Measurements from ENCODE around the gene ZNF407. TPM values are rescaled to one million over a fixed set of nuclear protein-coding genes. Genes with fewer than 3 reads are reported as not detected.
"Not testable (repeated sequence)": the region's sequence is repeated elsewhere in the genome, so short reads cannot be mapped to it uniquely, and the experiment has no call there.

ZNF407 gene
- polyA plus RNA-seq (ENCODE audit: insufficient read length) = 5.8 TPM

DNA sequence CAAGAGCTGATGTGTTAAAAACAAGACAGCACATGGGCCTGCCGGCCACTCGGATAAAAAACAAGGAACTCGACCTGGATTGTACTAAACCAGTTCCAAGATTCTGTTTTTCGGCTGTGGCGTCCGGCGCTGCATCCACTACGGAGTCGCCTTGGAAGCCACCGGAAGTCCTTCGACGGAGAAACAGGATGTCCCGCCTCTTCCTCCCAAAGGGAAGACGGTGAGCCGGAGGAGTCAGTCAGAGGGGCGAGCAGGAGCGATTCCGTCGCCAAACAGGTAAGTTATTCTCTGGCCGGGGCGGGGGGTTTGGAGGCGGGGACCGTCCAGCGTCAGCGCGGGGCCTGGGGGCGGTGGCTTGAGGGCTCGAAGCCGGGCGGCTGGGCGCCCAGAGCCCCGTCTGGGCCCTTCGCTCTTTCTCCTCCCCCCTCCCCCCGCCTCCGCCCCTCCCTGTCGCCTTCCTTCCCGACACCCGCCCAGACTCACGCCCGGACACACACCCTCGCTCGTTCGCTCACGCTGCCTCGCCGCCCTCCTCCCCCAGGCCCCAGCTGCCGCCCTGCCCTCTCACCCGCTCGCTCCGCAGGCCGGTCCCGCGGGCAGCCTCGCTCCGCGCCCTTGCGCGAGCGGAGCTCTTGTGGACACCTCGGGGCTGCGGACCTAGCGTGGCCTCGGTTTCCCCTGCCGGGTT is at the start of gene ZNF407:
TSS of gene ZNF407 (plus strand) at position 209 of the 688 bp plus-strand sequence. CDS start 33,150 bp downstream, outside the sequence.
- DNase-seq (ENCODE audit: low read depth) = peak; percentile 89

GRCh38 chr18:74549591-74550104 is 48.0 kb upstream of the ZNF407 start:
- no peak for DNase-seq (ENCODE audit: low read depth)

- DNase-seq (ENCODE audit: low read depth) = no peak
Observed at GRCh38 chr18:74550886-74551285, 46.8 kb upstream of the ZNF407 start.

DNA sequence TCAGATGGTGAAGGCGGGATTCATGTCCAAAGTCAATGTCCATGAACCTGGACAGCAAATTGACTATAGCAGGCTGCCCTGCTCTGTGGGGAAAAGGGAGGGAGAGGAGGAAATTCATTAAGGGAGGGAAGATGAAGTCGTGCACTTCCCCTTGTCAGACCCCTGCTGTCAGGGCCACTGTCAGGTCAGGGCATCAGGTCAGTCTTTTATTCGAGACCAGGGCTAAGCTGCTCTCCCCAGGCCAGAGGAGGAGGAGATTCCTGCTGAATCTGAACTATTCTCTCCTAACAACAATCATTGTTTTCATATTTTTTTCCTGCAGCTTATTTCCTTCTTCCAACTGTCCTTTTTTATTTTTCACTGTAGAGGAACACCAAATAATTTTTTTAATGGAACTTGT is 46.2 kb upstream of the ZNF407 start:
- no peak for DNase-seq (ENCODE audit: low read depth)

DNA sequence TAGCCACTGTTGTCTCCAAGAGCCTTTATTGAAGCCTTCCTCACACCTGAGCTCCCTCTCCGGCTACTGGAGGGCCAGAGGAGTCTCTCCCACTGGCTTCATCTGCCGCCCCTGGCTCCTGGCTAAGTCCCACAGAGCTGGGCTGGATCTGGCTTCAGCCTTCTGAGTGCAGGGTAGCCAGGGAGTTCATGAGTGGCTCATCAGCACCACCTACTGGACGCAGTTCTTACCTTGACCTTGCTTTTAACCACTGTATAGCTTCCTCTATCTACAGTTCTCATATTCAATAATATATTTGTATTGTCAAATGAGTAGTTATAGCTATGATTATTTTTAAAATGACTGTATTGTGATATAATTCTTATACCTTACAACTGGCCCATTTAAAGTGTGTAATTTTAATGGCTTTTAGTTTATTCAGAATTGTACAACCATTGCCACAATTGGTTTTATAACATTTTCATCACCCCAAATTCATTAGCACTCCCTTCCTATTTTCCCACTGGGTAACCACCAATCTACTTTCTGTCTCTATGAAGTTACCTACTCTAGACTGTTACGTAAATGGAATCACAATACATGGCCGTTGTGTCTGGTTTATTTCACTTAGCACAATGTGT is 45.6 kb upstream of the ZNF407 start:
- DNase-seq (ENCODE audit: low read depth) = peak; percentile 82

GRCh38 chr18:74556126-74556525 is 41.5 kb upstream of the ZNF407 start:
- no peak for DNase-seq (ENCODE audit: low read depth)

- no peak for DNase-seq (ENCODE audit: low read depth)
Observed at GRCh38 chr18:74558096-74558495, 39.6 kb upstream of the ZNF407 start.

DNA sequence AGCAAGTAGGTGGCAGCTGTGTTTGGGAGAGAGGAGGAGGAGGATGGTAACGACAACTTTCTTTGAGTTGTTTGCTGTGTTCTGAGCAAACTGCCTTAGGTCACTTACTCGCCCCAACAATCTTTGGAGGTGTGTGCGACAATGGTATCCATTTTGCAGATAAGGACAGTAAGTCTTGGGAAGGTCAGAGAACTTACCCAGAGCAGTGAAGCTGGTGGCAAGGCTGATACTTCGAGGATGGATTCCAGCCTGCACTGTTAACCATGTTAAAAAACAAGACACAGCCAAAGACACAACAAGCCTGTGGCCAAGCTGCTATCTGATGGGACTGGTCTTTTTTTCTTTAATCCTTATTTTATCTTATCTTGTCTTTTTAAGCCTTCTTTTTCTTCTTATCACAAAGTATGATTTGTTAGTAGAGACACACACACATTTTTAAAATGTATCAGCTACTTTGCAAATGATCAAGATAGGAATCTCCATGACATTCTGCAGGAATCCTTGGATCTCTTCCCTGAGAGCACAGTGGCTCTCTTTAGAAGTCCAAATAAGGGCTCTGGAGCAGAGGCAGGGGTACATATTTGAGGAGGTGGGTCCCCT is 35.4 kb upstream of the ZNF407 start:
- no peak for DNase-seq (ENCODE audit: low read depth)

DNA sequence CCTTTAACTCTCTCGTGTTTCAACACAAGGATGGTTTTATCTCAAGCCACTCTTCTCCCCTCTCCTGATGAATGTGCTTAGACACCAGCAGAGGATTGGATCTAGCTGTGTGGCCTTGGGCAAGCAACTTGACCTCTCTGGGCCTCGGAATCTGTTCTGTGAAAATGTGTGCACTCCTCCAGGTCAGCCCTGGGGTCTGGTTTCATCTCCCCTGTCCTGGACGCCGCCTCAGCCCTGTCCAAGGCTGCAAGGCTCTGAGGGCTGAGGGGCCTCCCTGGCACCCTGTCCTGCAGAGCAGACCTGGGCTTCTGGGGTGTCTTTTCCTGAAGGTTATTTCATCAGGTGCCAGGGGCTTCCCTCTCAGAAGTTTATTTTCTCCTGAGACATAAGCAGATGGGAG is 34.9 kb upstream of the ZNF407 start:
- no peak for DNase-seq (ENCODE audit: low read depth)

DNA sequence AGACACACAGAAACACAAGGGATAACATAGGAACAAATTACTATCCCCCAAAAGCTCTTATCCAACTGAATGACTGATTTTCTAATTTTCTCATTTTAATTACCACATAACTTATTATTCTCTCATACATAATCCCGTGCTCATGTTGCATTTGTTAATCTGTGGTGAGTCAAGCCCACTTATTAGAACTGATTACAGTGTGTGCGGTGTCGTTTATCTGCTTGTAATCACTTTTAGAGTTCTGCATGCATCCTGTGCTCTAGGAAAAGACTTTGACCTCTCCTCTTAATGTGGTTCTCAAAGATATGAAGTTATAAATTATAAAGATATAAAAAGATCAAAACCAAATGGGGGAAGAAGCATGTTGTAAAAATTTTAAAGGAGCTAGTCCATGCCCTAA is 33.7 kb upstream of the ZNF407 start:
- DNase-seq (ENCODE audit: low read depth) = no peak

DNA sequence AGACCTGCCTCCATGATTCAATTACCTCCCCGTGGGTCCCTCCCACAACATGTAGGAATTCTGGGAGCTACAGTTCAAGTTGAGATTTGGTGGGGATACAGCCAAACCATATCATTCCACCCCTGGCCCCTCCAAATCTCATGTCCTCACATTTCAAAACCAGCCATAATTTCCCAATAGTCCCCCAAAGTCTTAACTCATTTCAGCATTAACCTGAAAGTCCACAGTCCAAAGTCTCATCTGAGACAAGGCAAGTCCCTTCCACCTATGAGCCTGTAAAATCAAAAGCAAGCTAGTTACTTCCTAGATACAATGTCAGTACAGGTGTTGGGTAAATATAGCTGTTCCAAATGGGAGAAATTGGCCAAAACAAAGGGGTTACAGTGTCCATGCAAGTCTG is 32.5 kb upstream of the ZNF407 start:
- not testable (repeated sequence) for DNase-seq (ENCODE audit: low read depth)

DNA sequence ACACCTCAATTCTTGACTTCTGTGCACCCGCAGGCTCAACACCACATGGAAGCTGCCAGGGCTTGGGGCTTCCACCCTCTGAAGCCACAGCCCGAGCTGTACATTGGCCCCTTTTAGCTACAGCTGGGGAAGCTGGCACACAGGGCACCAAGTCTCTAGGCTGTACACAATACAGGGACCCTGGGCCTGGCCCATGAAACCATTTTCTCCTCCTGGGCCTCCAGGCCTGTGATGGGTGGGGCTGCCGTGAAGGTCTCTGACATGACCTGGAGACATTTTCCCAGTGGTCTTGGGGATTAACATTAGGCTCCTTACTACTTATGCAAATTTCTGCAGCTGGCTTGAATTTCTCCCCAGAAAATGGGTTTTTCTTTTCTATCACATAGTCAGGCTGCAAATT is 31.7 kb upstream of the ZNF407 start:
- DNase-seq (ENCODE audit: low read depth) = not testable (repeated sequence)

- no peak for DNase-seq (ENCODE audit: low read depth)
Observed at GRCh38 chr18:74567822-74568221, 29.8 kb upstream of the ZNF407 start.

GRCh38 chr18:74569401-74569800 is 28.3 kb upstream of the ZNF407 start:
- DNase-seq (ENCODE audit: low read depth) = no peak

DNA sequence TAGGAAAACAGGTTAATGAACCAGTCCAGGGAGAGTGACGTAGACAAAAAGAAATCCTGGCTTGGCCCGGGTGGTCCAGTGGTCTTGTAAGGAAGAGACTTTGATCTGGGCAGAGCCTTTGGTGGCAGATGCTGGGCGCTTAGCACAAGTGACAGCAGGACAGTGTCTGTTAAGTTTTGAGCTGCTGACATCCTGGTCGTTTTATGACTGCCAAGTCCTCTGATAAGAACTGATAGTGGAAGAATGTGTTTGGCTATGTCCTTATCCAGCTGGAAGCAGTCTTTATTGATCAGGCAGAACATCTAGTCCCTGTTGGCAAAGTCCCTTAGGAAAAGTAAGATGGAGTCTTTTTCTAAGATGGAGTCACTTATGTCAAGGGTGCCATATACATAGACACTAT is 27.4 kb upstream of the ZNF407 start:
- DNase-seq (ENCODE audit: low read depth) = no peak

- no peak for DNase-seq (ENCODE audit: low read depth)
Observed at GRCh38 chr18:74571895-74572680, 25.6 kb upstream of the ZNF407 start.

GRCh38 chr18:74573053-74573452 is 24.6 kb upstream of the ZNF407 start:
- DNase-seq (ENCODE audit: low read depth) = no peak

DNA sequence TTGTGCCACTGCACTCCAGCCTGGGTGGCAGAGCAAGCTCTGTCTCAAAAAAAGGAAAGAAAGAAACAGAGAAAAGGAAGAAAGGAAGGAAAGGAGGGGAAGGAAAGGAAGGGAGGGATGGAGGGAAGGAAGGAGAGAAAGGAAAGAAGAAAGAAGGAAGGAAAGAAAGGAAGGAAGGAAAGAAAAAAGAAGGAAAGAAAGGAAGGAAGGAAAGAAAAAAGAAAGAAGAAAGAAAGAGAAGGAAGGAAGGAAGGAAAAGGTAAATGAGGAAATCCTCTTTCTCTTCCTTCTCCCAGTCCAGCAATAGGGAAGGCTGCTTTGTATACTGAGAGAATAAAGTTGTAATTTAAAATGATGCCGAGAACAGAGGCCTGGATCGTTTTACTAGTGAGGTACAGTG is 22.8 kb upstream of the ZNF407 start:
- no peak for DNase-seq (ENCODE audit: low read depth)

DNA sequence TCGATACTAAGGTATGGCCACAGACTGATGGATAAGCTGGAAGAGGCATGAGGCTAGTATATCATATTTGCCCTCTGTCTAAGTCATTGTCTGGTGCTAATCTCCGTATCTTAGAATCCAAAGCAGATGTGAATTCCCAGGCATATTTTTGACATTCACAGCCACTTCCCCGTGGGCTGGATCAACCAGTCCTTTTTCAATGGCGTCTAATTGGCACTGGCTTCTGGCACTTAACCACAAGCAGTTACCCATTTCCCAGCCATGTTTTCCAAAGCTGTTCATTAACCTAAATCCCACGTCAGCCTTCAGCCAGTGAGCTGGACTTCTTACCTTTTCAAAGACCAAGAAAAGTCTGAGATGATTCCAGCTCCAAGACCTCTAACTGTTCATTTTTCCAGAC is 20.7 kb upstream of the ZNF407 start:
- no peak for DNase-seq (ENCODE audit: low read depth)

DNA sequence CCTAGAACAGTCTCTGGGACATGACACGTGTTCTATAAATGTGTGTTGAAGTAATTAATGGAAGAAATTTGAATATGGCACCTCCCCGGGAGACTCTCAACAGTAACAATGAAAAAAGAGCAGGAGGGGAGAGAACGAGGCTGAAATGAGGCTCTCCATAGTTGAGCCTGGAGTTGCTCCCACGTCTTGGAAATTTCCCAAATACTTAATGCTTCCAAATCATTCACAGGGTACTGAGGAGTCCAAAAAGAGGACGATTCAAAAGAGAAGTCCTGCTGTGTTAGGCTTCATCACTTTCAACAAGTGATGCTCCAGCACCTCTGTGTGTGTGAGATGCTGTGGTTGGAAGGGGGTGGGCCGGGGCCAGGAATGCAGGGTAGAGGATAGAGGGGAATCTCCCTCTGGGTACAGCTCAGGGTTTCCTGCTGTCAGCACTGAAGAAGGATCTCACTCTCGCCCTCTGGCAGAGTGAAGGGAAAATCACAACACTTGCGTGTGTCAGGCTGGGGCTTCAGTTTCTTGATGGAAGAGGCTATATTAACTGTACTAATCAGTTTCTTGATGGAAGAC is 18.1 kb upstream of the ZNF407 start:
- no peak for DNase-seq (ENCODE audit: low read depth)

- DNase-seq (ENCODE audit: low read depth) = no peak
Observed at GRCh38 chr18:74582642-74583041, 15.0 kb upstream of the ZNF407 start.

DNA sequence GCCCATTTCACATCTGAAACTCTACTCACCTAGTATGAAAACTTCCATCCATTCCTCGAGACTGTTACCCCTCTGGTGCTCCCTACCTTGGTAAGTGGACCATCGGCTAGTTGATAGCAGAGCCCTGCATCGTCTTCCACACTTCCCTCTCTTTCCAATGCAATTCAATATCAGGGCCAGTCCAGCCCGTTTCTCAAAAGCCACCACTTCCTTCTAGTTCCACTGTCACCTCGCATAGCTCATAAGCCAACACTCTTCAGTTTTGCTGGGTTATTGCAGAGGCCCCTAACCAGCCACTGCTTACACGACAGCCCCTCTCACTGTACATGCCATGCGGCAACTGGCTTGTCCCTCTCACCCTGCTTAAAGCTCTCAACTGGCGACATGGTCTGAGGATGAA is 10.2 kb upstream of the ZNF407 start:
- DNase-seq (ENCODE audit: low read depth) = no peak

Measured in forelimb muscle (tissue), 1 donor.